GM13977 (cell line): ENCODE results near the gene STAMBP.

Experiments
- DNase-seq: peaks from one replicate; pipeline ENCODE4 v3.0.0; 2012; ENCODE audit warnings: low spot score
- in situ Hi-C: fragments of 300-500 bp; cut with MboI; formaldehyde crosslinking; loops from one replicate; pipeline ENCODE4 v1.12.0; 2022; ENCODE audit warnings: low sequenced_read_pairs, low pct_unique_long_range_greater_than_20kb, mixed read lengths, inconsistent platforms; ENCODE audit not compliant: unreplicated experiment
- TF ChIP-seq, protein P1 (sequence below): IDR thresholded peaks from 2 replicates; pipeline ENCODE4 v1.5.1; 2012; ENCODE audit warnings: mild to moderate bottlenecking, control low read depth; ENCODE audit not compliant: insufficient read depth; ENCODE audit errors: extremely low read depth, missing control alignments

STAMBP gene

DNA sequence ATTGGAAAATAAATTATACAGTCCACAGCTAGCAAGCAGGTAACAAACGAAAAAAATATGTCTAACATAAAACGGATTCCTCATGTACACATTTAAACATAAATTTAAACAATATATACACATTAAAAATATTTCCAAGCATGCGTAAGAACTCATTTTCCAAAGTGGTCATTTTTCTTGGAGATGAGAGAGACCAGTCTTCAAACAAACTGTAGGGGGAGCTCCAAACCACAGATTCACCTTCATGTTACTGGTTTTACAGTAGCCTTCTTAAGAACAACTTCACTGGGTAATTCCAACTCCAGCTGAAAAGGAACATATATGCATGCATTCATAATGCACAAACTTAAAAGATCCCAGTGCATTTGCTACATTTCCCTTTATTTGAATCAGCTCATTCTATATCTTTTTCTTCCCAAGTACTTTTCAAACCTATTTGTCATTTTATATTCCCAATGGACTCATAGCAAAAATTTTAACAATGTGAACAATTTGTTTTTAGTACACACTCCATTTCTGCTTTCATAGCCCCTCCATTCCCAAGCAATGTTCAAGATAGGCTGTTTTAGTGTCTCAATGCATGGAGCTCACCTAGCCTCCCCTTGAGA, 4.7 kb upstream of the STAMBP start:
- in situ Hi-C loops: no loop called here
- DNase-seq: peak; percentile 49

DNA sequence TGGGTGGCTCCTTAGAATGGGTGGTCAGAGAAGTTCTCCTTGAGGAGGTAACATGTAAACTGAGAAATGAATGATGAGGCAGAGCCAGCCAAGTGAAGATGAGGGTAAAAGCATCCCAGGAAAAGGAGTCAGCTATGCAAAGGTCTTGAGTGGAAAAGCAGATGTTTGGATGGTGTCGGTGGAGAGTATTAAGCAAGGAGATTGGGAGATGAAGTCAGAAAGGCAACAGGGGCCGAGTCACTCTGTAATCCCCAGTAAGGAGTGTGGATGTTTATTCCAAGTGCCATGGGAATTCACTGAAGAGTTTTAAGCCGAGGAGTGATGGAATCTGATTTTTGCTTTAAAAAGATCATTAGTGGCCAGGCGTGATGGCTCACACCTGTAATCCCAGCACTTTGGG, 3.4 kb upstream of the STAMBP start:
- TF ChIP-seq, protein P1, sequence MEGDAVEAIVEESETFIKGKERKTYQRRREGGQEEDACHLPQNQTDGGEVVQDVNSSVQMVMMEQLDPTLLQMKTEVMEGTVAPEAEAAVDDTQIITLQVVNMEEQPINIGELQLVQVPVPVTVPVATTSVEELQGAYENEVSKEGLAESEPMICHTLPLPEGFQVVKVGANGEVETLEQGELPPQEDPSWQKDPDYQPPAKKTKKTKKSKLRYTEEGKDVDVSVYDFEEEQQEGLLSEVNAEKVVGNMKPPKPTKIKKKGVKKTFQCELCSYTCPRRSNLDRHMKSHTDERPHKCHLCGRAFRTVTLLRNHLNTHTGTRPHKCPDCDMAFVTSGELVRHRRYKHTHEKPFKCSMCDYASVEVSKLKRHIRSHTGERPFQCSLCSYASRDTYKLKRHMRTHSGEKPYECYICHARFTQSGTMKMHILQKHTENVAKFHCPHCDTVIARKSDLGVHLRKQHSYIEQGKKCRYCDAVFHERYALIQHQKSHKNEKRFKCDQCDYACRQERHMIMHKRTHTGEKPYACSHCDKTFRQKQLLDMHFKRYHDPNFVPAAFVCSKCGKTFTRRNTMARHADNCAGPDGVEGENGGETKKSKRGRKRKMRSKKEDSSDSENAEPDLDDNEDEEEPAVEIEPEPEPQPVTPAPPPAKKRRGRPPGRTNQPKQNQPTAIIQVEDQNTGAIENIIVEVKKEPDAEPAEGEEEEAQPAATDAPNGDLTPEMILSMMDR: no peak
- DNase-seq: no peak
- in situ Hi-C loops: no loop called here

More for the DNA sequence above, 4.7 kb upstream of the STAMBP start:
- TF ChIP-seq, protein P1: peak; percentile 72

DNA sequence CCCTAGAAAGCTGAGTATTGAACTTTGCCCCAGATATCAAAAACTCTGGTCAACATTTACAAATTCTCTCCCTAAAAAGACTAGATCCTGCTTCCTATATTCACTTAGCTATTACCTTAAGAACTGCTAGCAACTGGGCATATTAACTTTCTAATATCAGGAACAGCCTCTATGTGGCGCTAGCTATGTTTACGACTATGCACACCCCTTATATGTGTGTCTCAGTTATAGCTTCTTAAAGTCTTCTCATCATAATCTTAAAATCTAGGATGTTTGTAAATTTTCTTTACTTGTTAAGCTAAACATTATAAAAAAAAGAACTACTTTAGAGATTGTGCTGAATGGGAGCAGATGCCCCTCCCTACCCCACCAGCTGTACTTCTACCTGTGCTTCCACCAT, 1.7 kb upstream of the STAMBP start:
- in situ Hi-C loops: no loop called here
- TF ChIP-seq, protein P1: peak; percentile 53
- DNase-seq: no peak

DNA sequence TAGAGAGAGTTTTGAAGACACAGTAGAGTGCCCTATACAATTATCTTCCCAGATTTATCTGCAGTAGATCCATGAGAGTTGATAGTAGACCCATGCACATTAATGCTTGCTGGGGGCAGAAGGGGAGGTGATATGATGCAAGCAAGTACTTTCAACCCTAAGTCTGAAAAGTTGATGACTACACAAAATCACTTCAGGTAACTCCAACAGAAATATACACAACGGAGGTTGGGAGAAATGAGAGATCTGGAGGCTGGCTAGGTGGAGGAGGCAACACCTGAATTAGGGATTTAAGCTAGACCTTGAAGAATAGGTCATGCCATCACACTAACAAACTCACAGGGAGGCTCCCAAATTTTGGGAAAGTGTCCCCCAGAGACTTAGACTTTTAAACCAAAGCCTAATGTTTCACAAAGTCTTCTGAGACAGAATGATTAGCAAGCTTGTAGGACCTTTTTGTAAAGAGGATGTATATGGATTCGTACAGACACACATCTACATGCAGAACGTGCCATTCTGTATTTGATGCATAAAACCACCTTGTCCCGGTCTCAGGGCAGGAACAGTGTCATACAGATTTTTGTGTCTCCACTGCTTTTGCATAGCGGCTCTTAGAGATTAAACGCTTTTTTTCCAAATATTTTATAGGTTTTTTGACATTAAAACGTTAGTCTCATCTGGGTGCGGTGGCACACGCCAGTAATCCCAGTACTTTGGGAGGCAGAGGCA, 937 bp upstream of the STAMBP start:
- in situ Hi-C loops: no loop called here
- TF ChIP-seq, protein P1: no peak
- no peak for DNase-seq

DNA sequence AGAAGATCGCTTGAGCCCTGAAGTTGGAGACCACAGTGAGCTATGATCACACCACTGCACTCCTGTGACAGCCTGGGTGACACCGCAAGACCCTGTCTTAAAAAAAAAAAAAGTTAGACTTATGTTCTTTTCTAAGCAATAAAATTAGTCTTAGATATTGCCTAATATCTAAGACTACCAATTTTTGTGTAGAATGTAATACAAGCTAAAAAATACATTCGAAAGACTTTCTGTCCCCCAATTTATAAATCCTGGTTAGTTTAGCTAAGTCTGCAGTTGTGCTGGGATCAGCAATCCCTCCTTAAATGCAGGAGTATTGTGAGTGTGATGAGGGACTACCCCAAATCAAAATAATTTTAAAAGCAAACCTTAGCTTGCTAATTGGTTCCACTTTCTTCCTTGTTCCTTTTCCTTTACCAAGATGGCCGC, 358 bp upstream of the STAMBP start:
- TF ChIP-seq, protein P1: no peak
- DNase-seq: no peak
- in situ Hi-C loops: no loop called here

DNA sequence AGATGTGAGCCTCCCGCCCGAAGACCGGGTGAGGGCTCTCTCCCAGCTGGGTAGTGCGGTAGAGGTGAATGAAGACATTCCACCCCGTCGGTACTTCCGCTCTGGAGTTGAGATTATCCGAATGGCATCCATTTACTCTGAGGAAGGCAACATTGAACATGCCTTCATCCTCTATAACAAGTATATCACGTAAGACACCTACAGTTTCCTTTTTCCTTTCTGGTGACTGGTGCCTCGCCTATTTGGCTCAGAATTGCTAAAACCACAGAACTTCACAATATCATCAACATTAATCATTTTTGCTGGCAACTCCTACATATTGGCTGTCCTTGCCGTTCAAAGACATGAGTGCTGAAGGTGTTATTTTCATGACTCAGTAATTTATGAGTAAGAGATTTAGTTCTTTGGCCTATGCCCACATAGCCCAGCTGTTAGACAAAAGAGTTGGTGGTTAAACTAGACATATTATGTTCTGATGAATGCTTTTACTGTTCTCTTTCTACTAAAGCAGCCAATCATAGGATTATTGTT, 2.2 kb downstream of the STAMBP start:
- in situ Hi-C loops: no loop called here
- no peak for DNase-seq
- TF ChIP-seq, protein P1: no peak
